SK-N-MC (cell line): Measurements from ENCODE around the gene LMBRD2.

Experiments used
- EZH2 ChIP-seq: fragments of 200-600 bp; sonication (generic); IDR thresholded peaks from one replicate; pipeline ENCODE4 v1.6.1; 2017; ENCODE audit warnings: antibody characterized with exemption
- POLR2AphosphoS5 ChIP-seq: IDR thresholded peaks from 2 replicates; pipeline ENCODE4 v1.6.1; 2012; ENCODE audit warnings: mild to moderate bottlenecking, low read depth, low read length, borderline replicate concordance

DNA sequence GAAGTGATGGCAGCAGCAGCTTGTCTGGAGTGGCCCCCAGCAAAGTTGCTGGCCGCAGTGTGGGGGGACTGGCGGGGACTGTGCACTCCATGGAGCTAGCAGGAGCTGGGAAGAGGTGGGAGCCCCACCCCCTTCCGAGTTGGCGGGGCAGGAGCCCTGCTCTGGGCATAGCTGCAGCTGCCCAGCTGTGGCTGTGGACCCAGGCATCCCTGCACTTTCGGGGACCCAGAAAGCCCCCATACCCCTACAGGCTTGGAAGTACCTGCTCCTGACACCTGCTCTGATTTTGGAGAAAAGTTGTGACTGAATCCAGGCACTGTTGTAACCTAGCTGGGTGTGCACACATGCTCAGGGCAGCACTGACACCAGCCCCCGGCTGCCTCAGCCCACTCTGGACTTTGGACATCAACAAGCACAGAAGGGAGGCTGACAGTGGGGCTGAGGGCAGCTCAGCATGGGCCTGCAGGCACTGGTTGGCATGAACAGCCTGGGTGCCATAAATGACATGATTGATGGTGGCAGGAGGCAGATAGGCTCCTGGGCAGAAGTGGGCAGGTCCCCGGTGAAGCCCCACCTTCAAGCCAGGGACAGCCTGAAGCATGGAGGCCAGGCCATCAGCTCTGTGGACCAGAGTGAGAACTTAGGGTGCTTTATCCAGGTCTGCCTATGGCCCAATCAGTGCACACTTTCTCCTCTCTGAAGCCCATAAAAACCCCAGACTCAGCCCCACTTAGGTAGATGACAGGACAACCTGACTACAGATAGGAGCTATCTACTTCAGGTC lies 12.6 kb downstream of the LMBRD2 start:
- TF ChIP-seq POLR2AphosphoS5 (no peak), EZH2 (no peak)
